Measurements from ENCODE around the gene OR1A2.
"Not testable (repeated sequence)": the region's sequence is repeated elsewhere in the genome, so short reads cannot be mapped to it uniquely, and the experiment has no call there.

The OR1A2 gene, protein sequence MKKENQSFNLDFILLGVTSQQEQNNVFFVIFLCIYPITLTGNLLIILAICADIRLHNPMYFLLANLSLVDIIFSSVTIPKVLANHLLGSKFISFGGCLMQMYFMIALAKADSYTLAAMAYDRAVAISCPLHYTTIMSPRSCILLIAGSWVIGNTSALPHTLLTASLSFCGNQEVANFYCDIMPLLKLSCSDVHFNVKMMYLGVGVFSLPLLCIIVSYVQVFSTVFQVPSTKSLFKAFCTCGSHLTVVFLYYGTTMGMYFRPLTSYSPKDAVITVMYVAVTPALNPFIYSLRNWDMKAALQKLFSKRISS

DNA sequence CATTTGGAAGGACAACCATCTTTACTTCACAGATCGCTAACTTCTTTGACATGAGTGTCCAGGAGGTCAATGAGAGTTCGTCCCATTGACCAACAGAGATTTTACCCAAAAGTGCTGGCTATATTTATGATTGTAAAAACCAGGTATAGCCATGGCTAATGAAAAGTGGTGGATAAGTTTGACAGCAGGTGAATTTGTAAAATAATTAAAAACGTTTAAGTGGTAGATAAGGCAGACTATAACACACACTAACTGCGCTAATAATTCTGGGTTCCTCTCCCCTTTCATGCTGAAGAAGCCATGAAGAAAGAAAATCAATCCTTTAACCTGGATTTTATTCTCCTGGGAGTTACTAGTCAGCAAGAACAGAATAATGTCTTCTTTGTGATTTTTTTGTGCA lies at the start of gene OR1A2:
OR1A2 (plus strand) TSS at position 301 of the 400 bp plus-strand sequence; CDS start at position 301, 0 bp downstream.
- no peak for DNase-seq
- no peak for TF ChIP-seq GATA1 (IDR thresholded peaks at IDR 0.05; ENCODE audit: low read depth, low read length)
- TF ChIP-seq POLR2A (IDR thresholded peaks at IDR 0.05; ENCODE audit: low read length): no peak

DNA sequence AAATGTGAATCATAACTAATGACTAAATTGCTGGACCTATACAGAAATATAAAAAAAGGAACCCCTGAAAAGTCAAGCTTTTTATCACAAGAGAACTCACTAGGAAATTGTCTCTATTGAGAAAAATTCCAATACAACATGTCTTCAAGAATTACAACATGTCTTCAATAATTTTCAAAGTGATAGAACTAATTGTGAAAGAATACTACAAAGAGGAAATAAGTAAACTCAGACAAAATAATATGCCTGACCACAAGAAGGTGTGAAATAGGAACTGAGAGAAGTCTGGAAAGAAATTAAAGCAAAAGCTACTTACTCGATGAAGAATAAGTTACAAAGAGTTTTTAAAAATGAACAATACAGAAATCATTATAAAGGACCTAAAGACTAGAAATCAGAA lies 40.1 kb upstream of the OR1A2 start:
- TF ChIP-seq GATA1 (IDR thresholded peaks at IDR 0.05; ENCODE audit: low read depth, low read length): no peak
- no peak for TF ChIP-seq POLR2A (IDR thresholded peaks at IDR 0.05; ENCODE audit: low read length)
- DNase-seq: no peak

DNA sequence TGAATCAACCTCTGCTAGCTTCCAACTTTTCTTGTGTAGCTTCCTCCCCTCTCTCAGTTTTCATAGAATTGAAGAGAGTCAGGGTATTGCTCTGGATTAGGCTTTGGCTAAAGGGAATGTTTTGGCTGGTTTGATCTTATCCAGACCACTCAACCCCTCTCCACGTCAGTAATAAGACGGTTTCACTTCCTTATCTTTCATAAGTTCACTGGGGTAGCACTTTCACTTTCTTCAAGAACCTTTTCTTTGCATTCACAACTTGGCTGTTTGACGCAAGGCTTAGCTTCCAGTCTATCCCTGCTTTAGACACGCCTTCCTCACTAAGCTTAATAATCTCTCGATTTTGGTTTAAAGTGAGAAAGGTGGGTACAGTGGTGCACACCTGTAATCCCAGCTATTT lies 29.7 kb upstream of the OR1A2 start:
- no peak for TF ChIP-seq GATA1 (IDR thresholded peaks at IDR 0.05; ENCODE audit: low read depth, low read length)
- no peak for TF ChIP-seq POLR2A (IDR thresholded peaks at IDR 0.05; ENCODE audit: low read length)
- no peak for DNase-seq

DNA sequence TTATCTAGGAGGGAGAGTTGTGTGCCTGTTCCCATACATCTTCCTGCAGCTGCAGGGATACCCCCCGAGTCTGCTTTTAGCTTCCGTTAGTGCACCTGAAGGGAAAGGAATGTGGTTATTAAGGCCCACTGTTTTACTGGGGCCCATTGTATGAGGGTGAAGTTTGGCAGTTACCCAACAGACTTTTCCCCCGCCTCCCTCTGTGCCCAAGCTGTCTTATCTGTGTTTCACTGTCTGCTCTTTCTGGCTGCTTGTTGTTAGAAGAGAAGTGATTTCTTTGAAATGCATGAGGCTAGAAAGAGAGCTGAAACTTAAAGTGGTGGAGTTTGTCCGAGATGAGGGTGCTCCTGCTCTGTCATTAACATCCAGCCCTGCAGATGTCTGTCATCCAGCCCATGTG lies 7.4 kb upstream of the OR1A2 start:
- TF ChIP-seq GATA1 (IDR thresholded peaks at IDR 0.05; ENCODE audit: low read depth, low read length) (no peak), POLR2A (IDR thresholded peaks at IDR 0.05; ENCODE audit: low read length) (no peak)
- no peak for DNase-seq

DNA sequence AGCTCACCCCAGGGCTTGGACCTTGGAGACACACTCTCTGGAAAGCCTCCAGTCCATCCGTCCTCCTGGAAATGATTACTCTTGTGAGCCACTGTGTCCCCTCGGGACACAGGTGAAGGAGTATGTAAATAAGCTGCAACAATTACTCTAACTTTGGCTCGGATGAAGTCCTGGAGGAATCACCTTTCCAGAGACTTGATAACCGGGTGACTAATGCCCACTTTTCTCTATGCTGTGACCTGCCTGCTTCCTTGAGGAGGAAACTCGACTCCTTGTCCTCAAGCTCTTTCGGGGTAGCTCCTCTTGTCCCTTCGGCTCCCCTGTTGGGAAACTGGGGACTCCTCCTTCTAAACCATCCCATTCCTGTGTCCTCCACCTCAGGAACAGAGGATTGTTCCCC lies 10.0 kb downstream of the OR1A2 start, which contains the start of gene OR1A1:
OR1A1 (plus strand) TSS at position 301 of the 400 bp plus-strand sequence. CDS start 7,954 bp downstream, outside the sequence.
- no peak for DNase-seq
- TF ChIP-seq POLR2A (IDR thresholded peaks at IDR 0.05; ENCODE audit: low read length) (no peak), GATA1 (IDR thresholded peaks at IDR 0.05; ENCODE audit: low read depth, low read length) (no peak)

DNA sequence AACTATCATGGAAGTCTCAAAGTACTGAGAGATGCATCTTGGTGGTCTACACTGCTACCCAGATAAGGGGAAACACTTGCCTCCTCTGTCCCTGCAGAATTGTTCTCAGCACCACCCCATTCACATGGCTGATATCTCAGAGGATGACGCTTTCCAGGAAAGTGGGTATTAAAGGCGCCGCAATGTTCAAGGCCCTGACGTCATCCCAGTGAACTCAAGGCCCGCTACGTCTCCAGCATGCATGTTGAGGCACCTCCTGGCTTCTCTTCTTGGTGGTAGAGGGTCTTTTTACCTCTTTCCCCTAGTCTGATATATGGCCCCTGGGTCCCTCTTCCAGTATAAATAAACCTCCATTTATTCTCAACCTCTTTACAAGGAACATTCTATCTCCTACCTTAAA lies 11.2 kb downstream of the OR1A2 start:
- no peak for TF ChIP-seq POLR2A (IDR thresholded peaks at IDR 0.05; ENCODE audit: low read length)
- no peak for TF ChIP-seq GATA1 (IDR thresholded peaks at IDR 0.05; ENCODE audit: low read depth, low read length)
- DNase-seq: no peak

DNA sequence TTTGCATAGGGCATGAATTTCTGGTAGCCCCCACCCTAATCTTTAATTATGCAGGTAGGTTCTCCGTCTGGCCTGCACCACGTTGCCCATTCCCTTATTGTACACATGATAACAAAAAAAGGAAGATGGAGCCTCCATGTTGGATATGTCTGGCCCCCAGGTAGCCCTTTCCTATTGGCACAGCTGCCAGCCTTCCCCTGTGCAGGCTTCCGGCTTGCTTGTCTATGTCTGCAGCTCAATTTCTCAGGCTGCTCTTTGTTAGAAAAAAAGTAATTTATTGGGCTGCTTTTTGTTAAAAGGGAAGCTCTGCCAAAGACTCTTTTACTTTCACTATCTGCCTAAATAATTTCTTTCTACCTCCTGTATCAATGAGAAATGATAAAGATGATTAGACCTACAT lies 15.7 kb downstream of the OR1A2 start:
- TF ChIP-seq GATA1 (IDR thresholded peaks at IDR 0.05; ENCODE audit: low read depth, low read length): no peak
- no peak for TF ChIP-seq POLR2A (IDR thresholded peaks at IDR 0.05; ENCODE audit: low read length)
- no peak for DNase-seq

DNA sequence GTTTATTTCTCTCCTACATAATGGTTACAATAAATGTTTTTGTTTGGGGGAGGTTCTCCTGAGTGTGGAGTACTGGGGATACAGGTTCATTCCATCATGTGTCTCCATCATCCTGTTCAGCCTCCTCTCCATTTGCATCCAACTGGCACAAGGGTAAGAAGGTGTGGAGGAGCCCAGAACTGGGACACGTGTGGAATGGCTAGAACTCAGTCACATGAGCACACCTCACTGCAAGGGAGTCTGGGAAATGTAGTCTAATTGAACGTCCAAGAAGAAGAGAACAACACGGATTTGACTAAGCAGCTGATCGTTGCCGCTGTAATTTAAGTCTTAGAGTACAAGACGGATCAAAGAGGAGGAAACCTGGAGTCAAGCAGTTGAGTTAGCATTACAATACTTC lies 16.3 kb downstream of the OR1A2 start:
- TF ChIP-seq GATA1 (IDR thresholded peaks at IDR 0.05; ENCODE audit: low read depth, low read length) (no peak), POLR2A (IDR thresholded peaks at IDR 0.05; ENCODE audit: low read length) (no peak)
- DNase-seq: no peak

DNA sequence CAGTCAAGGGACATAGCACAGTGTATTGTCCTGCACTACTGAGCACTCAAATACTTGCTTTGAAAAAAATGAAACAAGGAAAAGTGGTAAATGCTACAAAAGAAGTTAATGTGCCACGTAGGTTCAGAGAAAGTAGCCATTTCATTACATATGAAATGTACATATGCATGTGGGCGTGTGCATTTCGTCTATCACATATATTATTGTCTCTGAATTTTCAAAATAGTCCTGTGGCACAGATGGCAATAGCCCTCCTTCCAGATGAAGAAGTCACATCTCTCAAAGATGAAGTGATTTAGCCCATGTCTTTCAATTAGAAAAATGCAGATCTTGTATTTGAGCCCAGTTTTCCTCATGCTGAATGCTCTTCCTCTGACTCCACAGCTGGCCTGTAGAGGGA lies 22.7 kb downstream of the OR1A2 start:
- DNase-seq: not testable (repeated sequence)

DNA sequence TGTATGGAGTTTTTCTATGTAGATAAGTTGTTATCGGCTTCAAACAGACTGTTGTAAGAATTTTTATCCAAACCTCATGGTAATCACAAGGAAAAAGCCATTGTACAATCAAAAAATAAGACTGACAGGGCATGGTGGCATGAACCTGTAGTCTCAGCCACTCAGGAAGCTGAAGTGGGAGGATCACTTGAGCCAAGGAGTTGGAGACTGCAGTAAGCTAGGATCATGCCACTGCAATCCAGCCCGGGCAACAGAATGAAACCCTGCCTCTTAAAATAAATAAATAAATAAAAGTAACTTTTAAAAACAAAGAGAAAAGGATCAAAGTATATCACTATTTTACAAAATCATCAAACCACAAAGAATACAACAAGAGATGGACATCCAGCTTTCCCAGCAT lies 24.5 kb downstream of the OR1A2 start:
- peak in 1 of 2 experiments; percentile 42 for DNase-seq
- no peak for TF ChIP-seq POLR2A (IDR thresholded peaks at IDR 0.05; ENCODE audit: low read length)
- no peak for TF ChIP-seq GATA1 (IDR thresholded peaks at IDR 0.05; ENCODE audit: low read depth, low read length)

DNA sequence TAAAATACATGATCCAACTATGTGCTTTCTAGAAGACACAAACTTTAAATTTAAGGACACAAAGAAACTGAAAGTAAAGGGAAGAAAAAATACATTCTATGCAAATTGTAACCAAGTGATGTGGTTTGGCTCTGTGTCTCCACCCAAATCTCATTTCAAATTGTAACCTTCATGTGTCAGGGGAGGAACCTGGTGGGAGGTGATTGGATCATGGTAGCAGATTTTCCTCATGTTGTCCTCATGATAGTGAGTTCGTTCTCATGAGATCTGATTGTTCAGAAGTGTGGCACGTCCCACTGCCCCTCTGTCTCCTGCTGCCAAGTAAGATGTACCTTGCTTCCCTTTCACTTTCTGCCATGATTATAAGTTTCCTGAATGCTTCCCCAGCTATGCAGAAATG lies 25.2 kb downstream of the OR1A2 start:
- DNase-seq: no peak
- no peak for TF ChIP-seq GATA1 (IDR thresholded peaks at IDR 0.05; ENCODE audit: low read depth, low read length)

DNA sequence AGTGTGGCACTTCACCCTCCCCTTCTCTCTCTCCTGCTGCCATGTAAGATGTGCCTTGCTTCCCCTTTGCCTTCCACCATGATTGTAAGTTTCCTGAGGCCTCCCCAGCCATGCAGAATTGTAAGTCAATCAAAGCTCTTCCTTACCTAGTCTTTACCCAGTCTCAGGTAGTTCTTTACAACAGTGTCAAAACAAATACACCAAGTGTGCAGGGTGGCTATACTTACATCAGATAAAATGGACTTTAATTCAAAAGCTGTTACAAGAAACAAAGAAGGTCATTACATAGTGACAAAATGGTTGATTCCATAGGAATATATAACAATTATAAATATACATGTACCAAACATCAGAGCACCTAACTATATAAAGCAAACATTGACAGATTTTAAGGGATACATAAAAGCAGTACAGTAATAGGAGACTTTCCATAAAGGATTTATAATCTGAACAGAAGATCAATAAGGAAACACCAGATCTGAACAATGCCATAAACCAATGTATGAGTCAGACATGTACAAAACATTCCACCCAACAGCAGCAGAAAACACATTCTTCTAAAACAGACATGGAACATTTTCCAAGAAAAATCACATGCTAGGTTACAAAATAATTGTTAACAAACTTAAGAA lies 27.5 kb downstream of the OR1A2 start:
- DNase-seq: not testable (repeated sequence)

DNA sequence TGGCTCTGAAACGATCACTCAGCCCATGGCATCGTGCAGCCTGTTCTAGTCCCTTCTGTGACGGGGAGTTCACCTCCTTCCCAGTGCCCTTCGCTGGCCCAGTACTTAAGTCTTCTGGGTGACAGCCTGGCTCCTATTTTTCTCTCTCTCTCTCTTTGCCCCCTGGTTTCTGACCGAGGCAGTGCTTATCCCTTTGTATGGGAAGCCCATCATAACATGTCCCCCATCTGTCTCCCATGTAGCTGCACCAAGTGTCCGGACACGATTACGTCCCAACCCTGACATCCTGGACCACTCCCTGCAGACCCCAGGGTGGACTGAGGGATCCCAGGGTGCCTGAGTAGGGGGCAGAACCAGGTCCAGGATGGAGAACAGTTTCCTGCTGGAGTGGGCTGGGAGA lies 35.0 kb downstream of the OR1A2 start:
- DNase-seq: not testable (repeated sequence)

DNA sequence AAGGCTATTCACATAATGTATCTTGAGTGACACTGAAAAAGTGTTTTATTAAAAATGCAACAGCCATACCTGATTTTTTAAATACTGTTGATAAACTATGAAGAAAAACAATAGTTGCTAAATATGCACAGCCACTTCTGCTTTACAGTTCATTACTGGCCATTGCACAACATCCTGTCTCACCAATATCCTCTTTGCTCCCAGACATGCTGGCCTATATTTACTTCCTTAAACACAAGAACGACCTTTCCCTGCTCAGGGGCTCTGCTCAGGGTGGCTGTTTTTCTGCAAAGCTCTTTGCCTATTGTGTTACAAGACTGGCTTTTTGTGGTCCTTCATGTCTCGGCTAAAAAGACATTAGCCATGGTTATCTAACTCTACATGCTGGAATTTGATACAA lies 41.4 kb downstream of the OR1A2 start:
- not testable (repeated sequence) for DNase-seq

DNA sequence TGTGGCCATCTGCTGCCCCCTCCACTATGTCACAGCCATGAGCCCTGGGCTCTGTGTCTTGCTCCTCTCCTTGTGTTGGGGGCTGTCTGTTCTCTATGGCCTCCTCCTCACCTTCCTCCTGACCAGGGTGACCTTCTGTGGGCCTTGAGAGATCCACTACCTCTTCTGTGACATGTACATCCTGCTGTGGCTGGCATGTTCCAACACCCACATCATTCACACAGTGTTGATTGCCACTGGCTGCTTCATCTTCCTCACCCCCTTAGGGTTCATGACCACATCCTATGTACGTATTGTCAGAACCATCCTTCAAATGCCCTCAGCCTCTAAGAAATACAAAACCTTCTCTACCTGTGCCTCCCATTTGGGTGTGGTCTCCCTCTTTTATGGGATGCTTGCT lies 43.7 kb downstream of the OR1A2 start:
- not testable (repeated sequence) for DNase-seq

DNA sequence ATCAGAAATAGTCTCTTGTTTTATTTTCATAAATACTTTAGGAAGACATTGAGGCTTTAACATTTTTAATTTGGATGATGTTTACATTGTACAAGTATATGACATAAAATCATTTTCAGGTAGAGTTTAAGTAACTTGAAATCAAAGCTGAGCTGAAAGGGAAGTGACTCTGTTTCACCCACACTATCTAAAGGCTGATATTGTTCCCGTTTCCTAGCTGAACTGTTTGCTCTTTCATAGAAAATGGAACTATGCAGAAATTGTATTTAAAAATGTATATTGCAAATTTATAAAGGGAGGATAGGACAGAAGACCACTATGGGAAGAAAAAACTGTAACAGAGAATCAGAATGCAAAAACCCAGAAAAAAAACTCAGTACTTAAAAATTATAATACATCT lies 47.5 kb downstream of the OR1A2 start:
- not testable (repeated sequence) for DNase-seq
